ENCODE results near the gene GJA8.
A peak's percentile ranks its signal among the peaks of the same experiment; 100 is the strongest.

GJA8 gene

GRCh38 chr1:147891088-147891487 lies 11.5 kb upstream of the GJA8 start:
- no peak for TF ChIP-seq CTCF (conservative IDR thresholded peaks at IDR 0.05)
- TF ChIP-seq ZFX (IDR thresholded peaks at IDR 0.05): no peak
- no peak overlapping the region for H3K27ac ChIP-seq

- TF ChIP-seq CTCF (conservative IDR thresholded peaks at IDR 0.05) (no peak), ZFX (IDR thresholded peaks at IDR 0.05) (no peak)
- H3K27ac ChIP-seq: no peak overlapping the region
Observed at GRCh38 chr1:147892216-147892615, 10.4 kb upstream of the GJA8 start.

GRCh38 chr1:147892731-147893214 lies 9.8 kb upstream of the GJA8 start:
- peak; percentile 98 for TF ChIP-seq CTCF (conservative IDR thresholded peaks at IDR 0.05)
- TF ChIP-seq ZFX (IDR thresholded peaks at IDR 0.05): no peak
- no peak overlapping the region for H3K27ac ChIP-seq

GRCh38 chr1:147895123-147895522 lies 7.5 kb upstream of the GJA8 start:
- no peak for TF ChIP-seq CTCF (conservative IDR thresholded peaks at IDR 0.05)
- no peak for TF ChIP-seq ZFX (IDR thresholded peaks at IDR 0.05)

GRCh38 chr1:147897029-147897752 lies 5.4 kb upstream of the GJA8 start:
- TF ChIP-seq CTCF (conservative IDR thresholded peaks at IDR 0.05): no peak
- TF ChIP-seq ZFX (IDR thresholded peaks at IDR 0.05): no peak
- H3K27ac ChIP-seq: no peak overlapping the region

More at GRCh38 chr1:147895123-147895522, 7.5 kb upstream of the GJA8 start:
- no peak overlapping the region for H3K27ac ChIP-seq

GRCh38 chr1:147897789-147898188 lies 4.8 kb upstream of the GJA8 start:
- TF ChIP-seq ZFX (IDR thresholded peaks at IDR 0.05): no peak
- TF ChIP-seq CTCF (conservative IDR thresholded peaks at IDR 0.05): no peak
- no peak overlapping the region for H3K27ac ChIP-seq

GRCh38 chr1:147904726-147905125 lies 2.1 kb downstream of the GJA8 start:
- TF ChIP-seq ZFX (IDR thresholded peaks at IDR 0.05) (no peak), CTCF (conservative IDR thresholded peaks at IDR 0.05) (no peak)
- H3K27ac ChIP-seq: no peak overlapping the region

Measured in C4-2B (cell line).